GM21447 (cell line): ENCODE data around the gene WDR20.
"Not testable (repeated sequence)": the region's sequence is repeated elsewhere in the genome, so short reads cannot be mapped to it uniquely, and the experiment has no call there.

Experiments
- ATAC-seq: cut with Tn5 transposase; IDR thresholded peaks from one replicate; pipeline ENCODE4 v1.9.1; 2021; ENCODE audit not compliant: unreplicated experiment

The WDR20 gene

GRCh38 chr14:102170061-102170460 lies 30.4 kb downstream of the WDR20 start:
- no peak for ATAC-seq

- no peak for ATAC-seq
Measured at GRCh38 chr14:102171173-102172020, 31.7 kb downstream of the WDR20 start.

- ATAC-seq, result not testable (repeated sequence)
Measured at GRCh38 chr14:102172021-102172272, 32.2 kb downstream of the WDR20 start.

- not testable (repeated sequence) for ATAC-seq
Measured at GRCh38 chr14:102172721-102173120, 33.0 kb downstream of the WDR20 start.

DNA sequence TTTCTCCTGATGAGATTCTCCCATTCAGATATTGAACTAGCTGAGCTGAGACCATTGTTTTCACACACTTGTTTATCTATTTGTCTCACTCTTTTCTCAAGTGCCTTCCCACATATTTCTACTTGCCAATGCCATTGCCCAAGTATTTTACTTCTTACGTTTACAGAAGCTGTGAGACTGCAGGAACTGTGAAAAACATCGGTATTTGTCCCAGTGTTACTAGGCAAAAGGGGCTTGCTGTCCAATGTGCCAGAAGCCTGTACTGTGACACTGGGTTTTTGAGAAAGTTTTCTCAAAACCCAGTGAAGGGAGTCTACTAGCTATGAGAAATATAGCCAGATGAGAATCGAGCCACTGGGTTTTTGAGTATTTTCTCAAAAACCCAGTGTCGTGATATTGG lies 37.5 kb downstream of the WDR20 start:
- ATAC-seq, result no peak

DNA sequence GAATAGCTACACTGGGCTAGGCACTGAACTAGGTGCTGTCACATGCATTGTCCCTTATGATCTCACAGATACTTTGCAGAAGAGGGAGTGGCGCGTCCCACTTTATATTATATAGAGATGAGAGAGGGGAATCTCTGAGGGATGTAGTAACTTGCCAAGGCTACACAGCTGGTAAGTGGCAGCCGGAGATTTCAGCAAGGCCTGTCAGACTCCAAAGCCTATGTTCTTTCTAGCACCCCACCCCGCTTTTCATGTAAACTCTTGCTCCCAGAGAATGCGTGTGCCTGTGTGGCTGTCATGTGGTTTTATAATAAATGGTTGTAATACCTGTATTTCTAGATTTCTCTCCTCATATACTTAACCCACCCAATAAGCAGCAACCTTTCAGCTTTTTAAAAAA lies 39.1 kb downstream of the WDR20 start:
- ATAC-seq, result no peak

GRCh38 chr14:102180248-102180998 lies 40.7 kb downstream of the WDR20 start:
- no peak for ATAC-seq

DNA sequence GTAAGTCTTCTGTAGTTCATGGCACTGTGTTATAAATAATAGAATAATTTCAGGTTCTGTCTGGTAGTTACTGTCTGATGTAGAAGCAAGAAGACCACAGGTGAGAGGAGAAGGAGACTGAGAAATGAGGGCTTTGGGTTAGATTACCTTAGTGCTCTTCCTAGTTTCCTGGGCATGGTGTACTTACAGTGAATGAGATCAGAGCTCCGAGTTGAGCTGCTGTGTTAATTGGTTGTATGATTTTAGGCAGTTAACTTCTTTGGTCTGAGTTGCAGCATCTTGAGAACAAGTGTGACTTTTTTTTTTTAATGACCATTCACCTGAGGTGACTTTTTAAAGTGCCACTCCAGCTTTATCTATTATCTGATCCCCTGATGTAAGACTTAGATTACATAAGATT lies 41.5 kb downstream of the WDR20 start:
- ATAC-seq, result no peak

DNA sequence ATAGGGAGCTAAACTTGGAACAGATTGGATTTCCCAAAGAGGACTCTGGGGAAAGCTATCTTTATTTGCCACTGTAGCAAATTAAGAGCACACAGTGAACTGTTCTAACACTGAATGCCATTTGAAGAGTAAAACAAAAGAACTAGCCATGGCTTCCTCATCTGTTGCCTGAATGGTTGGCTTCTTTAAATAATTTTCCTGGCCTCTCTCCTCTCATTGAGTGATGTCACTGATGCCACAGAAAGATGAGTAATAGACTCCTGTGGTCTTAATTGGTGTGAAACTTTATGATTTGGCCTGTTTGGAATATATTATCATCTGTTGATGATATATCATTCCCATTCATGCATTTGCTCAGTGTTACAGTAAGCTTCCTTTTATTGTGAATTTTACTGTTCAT lies 42.5 kb downstream of the WDR20 start:
- no peak for ATAC-seq

- no peak for ATAC-seq
Measured at GRCh38 chr14:102182936-102183619, 43.4 kb downstream of the WDR20 start.

DNA sequence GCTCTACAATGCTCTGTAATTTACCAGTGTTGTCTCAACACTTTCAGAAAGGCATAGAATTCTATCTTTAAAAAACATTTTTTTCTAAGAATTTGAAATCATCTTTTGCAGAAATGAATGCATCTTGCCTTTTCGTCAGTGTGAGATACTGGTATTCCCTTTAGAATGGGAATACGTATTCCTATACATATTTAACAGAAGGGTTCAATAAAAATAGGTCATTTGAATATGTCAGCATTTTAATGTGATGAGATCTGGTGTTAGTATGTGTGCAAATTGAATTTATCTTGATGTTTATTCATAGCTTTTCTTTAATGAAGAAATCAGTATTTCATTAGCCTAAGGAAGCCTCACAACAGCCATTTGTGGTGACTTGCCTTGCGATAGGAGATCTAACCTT lies 44.2 kb downstream of the WDR20 start:
- ATAC-seq, result no peak

DNA sequence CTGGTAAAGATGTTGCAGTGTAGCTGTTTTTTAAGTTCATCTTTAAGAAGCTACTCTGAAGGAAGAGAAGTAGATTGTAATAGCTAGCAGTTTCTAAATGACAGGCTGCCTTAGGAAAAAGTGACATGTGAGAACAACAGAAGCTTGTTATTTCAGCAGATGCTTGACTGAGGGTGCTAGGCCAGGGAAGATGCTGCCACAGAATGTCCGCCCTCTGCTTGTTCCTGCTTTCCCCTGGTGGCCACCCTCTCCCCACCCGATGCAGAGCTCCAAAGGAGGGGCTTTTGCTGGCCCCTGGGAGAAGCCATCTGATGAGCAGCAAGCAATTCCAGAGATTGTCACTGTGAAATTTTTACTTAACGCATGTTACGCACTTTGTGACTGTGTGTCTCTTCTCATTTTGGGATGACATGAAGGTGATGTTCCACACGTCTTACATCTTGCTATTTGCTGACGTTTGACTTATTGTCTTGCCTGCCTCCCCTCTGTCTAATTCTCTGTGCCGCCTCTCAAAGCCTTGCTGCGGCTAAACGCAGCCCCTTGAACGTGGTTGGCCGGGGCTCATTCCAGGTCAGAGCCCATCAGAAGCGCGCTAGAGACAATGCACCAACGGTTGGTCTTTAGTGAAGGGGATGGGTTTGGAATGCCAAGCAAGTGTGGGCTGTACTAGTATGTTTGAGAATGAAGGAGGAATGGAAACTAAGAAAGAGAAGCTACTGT lies 44.8 kb downstream of the WDR20 start:
- no peak for ATAC-seq

GRCh38 chr14:102185360-102185759 lies 45.7 kb downstream of the WDR20 start:
- no peak for ATAC-seq

DNA sequence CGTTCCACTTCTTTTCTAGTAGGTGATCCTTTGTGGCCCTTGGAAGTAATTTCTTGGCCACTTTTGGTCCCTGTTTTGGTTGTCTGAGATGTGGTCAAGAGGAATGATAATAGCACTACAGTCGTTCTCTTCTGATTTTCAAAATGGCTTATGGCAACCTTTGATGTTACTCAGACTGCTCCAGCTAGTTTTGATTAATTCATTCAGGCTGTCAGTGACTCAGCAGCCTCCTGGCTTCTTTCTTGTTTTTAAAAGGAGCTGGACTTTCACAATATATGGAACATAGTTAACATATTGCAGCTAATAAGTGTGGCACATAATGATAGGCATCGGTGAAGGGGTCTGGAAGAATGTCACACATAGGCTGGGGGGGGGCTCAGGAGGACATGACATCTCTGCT lies 47.3 kb downstream of the WDR20 start:
- no peak for ATAC-seq

GRCh38 chr14:102187568-102188001 lies 47.9 kb downstream of the WDR20 start:
- ATAC-seq, result no peak

DNA sequence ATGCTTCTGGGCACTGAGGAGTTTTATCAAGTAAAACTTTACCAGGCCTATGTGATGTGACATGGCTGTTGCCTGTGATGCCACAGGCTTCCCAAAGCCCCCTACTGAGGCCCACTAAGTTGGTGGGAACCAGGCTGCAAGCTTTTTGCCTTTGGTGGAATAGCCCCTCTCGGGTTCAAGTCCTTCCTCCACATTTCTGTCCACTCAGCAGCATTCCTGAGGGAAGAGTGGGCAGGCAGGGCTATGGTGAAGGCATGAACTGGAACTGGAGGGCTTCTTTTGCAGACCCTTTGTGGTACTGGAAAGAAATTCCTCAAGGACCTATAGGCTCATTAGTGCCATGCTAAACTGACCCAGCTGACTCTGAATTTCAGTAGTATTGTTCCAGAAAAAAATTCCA lies 48.5 kb downstream of the WDR20 start:
- ATAC-seq, result no peak

DNA sequence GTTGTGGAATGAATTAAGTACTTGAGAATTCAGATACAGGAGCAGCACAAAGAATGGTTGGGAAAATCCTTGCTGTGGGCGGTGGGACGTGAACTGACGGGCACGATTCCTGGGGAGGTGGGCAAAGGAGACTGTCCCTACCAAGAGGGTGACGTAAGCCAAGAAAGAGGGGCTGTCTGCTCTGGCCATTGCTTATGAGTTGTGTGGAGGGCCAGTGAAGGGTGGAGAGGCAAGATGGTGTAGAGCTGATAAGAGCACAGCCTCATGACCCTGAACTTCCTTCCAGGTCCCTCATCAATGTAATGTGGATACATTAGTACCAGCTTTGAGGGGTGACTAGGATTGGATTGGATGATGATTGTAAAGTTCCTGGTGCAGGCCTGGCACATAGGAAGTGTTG lies 50.2 kb downstream of the WDR20 start:
- no peak for ATAC-seq

- no peak for ATAC-seq
Measured at GRCh38 chr14:102192840-102193502, 53.3 kb downstream of the WDR20 start.

- ATAC-seq, result no peak
Measured at GRCh38 chr14:102194856-102195255, 55.2 kb downstream of the WDR20 start.

GRCh38 chr14:102195446-102195845 lies 55.7 kb downstream of the WDR20 start:
- ATAC-seq, result no peak
